GM19099 (cell line): ENCODE measurements around the gene STRIT1.

ENCODE experiments used
- POLR2A ChIP-seq: IDR thresholded peaks from 3 replicates; pipeline ENCODE4 v1.6.1; 2011; ENCODE audit warnings: low read depth; ENCODE audit not compliant: insufficient read length; ENCODE audit errors: extremely low read depth

The STRIT1 gene

GRCh38 chr3:155293516-155293915 is at the start of gene STRIT1:
STRIT1 (minus strand) TSS chr3:155293683.
- TF ChIP-seq POLR2A = no peak

GRCh38 chr3:155342344-155342743 is 48.9 kb upstream of the STRIT1 start:
- no peak for TF ChIP-seq POLR2A

GRCh38 chr3:155339052-155339451 is 45.6 kb upstream of the STRIT1 start:
- TF ChIP-seq POLR2A = no peak

- TF ChIP-seq POLR2A = no peak
These were observed 42.4 kb upstream of the STRIT1 start for GRCh38 chr3:155335724-155336354.

GRCh38 chr3:155334914-155335723 is 41.6 kb upstream of the STRIT1 start:
- no peak for TF ChIP-seq POLR2A

GRCh38 chr3:155334215-155334913 is 40.9 kb upstream of the STRIT1 start:
- TF ChIP-seq POLR2A = no peak

GRCh38 chr3:155332716-155333115 is 39.2 kb upstream of the STRIT1 start:
- no peak for TF ChIP-seq POLR2A

- TF ChIP-seq POLR2A = no peak
These were observed 37.6 kb upstream of the STRIT1 start for GRCh38 chr3:155331078-155331477.

GRCh38 chr3:155330370-155330769 is 36.9 kb upstream of the STRIT1 start:
- TF ChIP-seq POLR2A = no peak

GRCh38 chr3:155329513-155330048 is 36.1 kb upstream of the STRIT1 start:
- TF ChIP-seq POLR2A = no peak

GRCh38 chr3:155327871-155328270 is 34.4 kb upstream of the STRIT1 start:
- TF ChIP-seq POLR2A = no peak

GRCh38 chr3:155327430-155327829 is 33.9 kb upstream of the STRIT1 start:
- no peak for TF ChIP-seq POLR2A

GRCh38 chr3:155326901-155327300 is 33.4 kb upstream of the STRIT1 start:
- no peak for TF ChIP-seq POLR2A

- TF ChIP-seq POLR2A = no peak
These were observed 32.8 kb upstream of the STRIT1 start for GRCh38 chr3:155326244-155326643.

- no peak for TF ChIP-seq POLR2A
These were observed 31.9 kb upstream of the STRIT1 start for GRCh38 chr3:155325263-155325835.

GRCh38 chr3:155323063-155323666 is 29.7 kb upstream of the STRIT1 start:
- TF ChIP-seq POLR2A = no peak

- no peak for TF ChIP-seq POLR2A
These were observed 27.9 kb upstream of the STRIT1 start for GRCh38 chr3:155321418-155321817.
